SK-N-SH (cell line): ENCODE data around the gene LRRC8D. TPM values are rescaled to one million over a fixed set of nuclear protein-coding genes. Genes with fewer than 3 reads are reported as not detected.

Experiments
- CTCF ChIA-PET: fragments of 300-600, 350-600 bp; formaldehyde crosslinking; extraction: SDS; loops from one replicate; lab custom pipeline; 2021; lab: Yijun Ruan, JAX
- POLR2A ChIA-PET: fragments of 350-600 bp; sonication (Branson Sonifier 250); formaldehyde crosslinking; extraction: SDS; loops from one replicate; lab custom pipeline; 2020; ENCODE audit warnings: antibody characterized with exemption, inconsistent platforms; lab: Yijun Ruan, JAX
- DNase-seq: peaks from one replicate; pipeline ENCODE4 v3.0.0; 2012
- H2AFZ ChIP-seq: fragments of 200-600 bp; sonication (generic); 2 replicates; pipeline ENCODE4 v1.8.1; 2016; ENCODE audit warnings: antibody characterized with exemption, mild to moderate bottlenecking, low read depth
- H3F3A ChIP-seq: fragments of 200-600 bp; sonication (generic); replicated peaks from 2 replicates; pipeline ENCODE3; 2016; ENCODE audit warnings: antibody characterized with exemption, mild to moderate bottlenecking; ENCODE audit not compliant: insufficient read depth
- H3K27ac ChIP-seq, 2 experiments: fragments of 200-500 bp in 1 of 2; fragments of 200-600 bp in 1 of 2; sonication (Bioruptor generic) in 1 of 2; sonication (generic), shearing (Covaris generic) in 1 of 2; 2 replicates each; pipeline versions ENCODE4 v1.5.1 to v1.6.1; 2014 to 2016; ENCODE audit warnings: low read depth in 2 of 2, inconsistent platforms in 1 of 2, low read length in 1 of 2, mild to moderate bottlenecking in 1 of 2, mixed read lengths in 1 of 2
- H3K27me3 ChIP-seq: fragments of 200-600 bp; sonication (generic), shearing (Covaris generic); 2 replicates; pipeline ENCODE4 v1.6.1; 2016; ENCODE audit warnings: mixed run types; ENCODE audit not compliant: insufficient read depth
- H3K36me3 ChIP-seq, 2 experiments: fragments of 200-500 bp in 1 of 2; fragments of 200-600 bp in 1 of 2; sonication (Bioruptor generic) in 1 of 2; sonication (generic) in 1 of 2; replicated peaks in 1 of 2; 2 replicates each; pipeline versions ENCODE3 to v1.5.1; 2014 to 2016; ENCODE audit warnings: low read length in 1 of 2, mild to moderate bottlenecking in 1 of 2; ENCODE audit not compliant: insufficient read depth in 2 of 2, control insufficient read depth in 1 of 2
- H3K4me1 ChIP-seq, 2 experiments: fragments of 200-500 bp in 1 of 2; fragments of 200-600 bp in 1 of 2; sonication (Bioruptor generic) in 1 of 2; sonication (generic), shearing (Covaris generic) in 1 of 2; 2 replicates each; pipeline versions ENCODE4 v1.5.1 to v1.6.1; 2014 to 2016; ENCODE audit warnings: low read depth in 1 of 2, low read length in 1 of 2, mixed run types in 1 of 2; ENCODE audit not compliant: insufficient read depth in 2 of 2, control insufficient read depth in 1 of 2
- H3K4me2 ChIP-seq: fragments of 200-600 bp; sonication (generic), shearing (Covaris generic); 2 replicates; pipeline ENCODE4 v1.6.1; 2017; ENCODE audit warnings: mixed run types
- H3K4me3 ChIP-seq, 2 experiments: fragments of 200-500 bp in 1 of 2; fragments of 200-600 bp in 1 of 2; sonication (Bioruptor generic) in 1 of 2; sonication (generic), shearing (Covaris generic) in 1 of 2; 2 replicates each; pipeline versions ENCODE4 v1.5.1 to v1.8.1; 2014 to 2016; ENCODE audit warnings: low read depth in 2 of 2, inconsistent platforms in 1 of 2, low read length in 1 of 2, mild to moderate bottlenecking in 1 of 2, mixed read lengths in 1 of 2, moderate library complexity in 1 of 2
- H3K79me2 ChIP-seq: fragments of 200-600 bp; sonication (generic); 2 replicates; pipeline ENCODE4 v1.8.1; 2017; ENCODE audit warnings: mild to moderate bottlenecking; ENCODE audit not compliant: insufficient read depth
- H3K9ac ChIP-seq: fragments of 200-600 bp; sonication (generic); 2 replicates; pipeline ENCODE4 v1.6.1; 2017; ENCODE audit warnings: mixed run types
- H3K9me2 ChIP-seq: fragments of 200-600 bp; sonication (generic); 2 replicates; pipeline ENCODE4 v1.6.1; 2017; ENCODE audit warnings: mixed run types
- H3K9me3 ChIP-seq: fragments of 200-600 bp; sonication (generic); 2 replicates; pipeline ENCODE4 v1.6.1; 2017; ENCODE audit warnings: mixed run types, mild to moderate bottlenecking, moderate library complexity
- H4K20me1 ChIP-seq: fragments of 200-600 bp; sonication (generic); 2 replicates; pipeline ENCODE4 v1.6.1; 2017; ENCODE audit warnings: mild to moderate bottlenecking, mixed run types; ENCODE audit not compliant: insufficient read depth
- CHD2 ChIP-seq: fragments of 150-350 bp; IDR thresholded peaks from 2 replicates; pipeline ENCODE4 v1.6.1; 2018; ENCODE audit warnings: low read length; ENCODE audit not compliant: partially characterized antibody
- FOSL2 ChIP-seq: IDR thresholded peaks from 2 replicates; pipeline ENCODE4 v1.4.0; 2012; ENCODE audit warnings: low read depth, mild to moderate bottlenecking, moderate library complexity, borderline replicate concordance
- FOXJ3 ChIP-seq: sonication (generic); formaldehyde crosslinking; IDR thresholded peaks from 2 replicates; pipeline ENCODE4 v1.5.1; 2020; ENCODE audit warnings: mild to moderate bottlenecking, missing genetic modification reagents
- IRF3 ChIP-seq: fragments of 150-350 bp; IDR thresholded peaks from 2 replicates; pipeline ENCODE4 v1.6.1; 2016; ENCODE audit warnings: mild to moderate bottlenecking, low read depth, low read length
- MXI1 ChIP-seq: IDR thresholded peaks from 2 replicates; pipeline ENCODE4 v1.6.1; 2012; ENCODE audit warnings: mild to moderate bottlenecking, low read depth, low read length, improper control_type of control experiment
- NRF1 ChIP-seq: IDR thresholded peaks from 2 replicates; pipeline ENCODE4 v1.6.1; 2012; ENCODE audit warnings: low read depth, mild to moderate bottlenecking, low read length
- PBX3 ChIP-seq: IDR thresholded peaks from 2 replicates; pipeline ENCODE4; 2012
- POLR2AphosphoS5 ChIP-seq: IDR thresholded peaks from 2 replicates; pipeline ENCODE4 v1.6.1; 2012; ENCODE audit warnings: low read depth, low read length
- RCOR1 ChIP-seq: fragments of 150-350 bp; IDR thresholded peaks from 2 replicates; pipeline ENCODE4 v1.6.1; 2017; ENCODE audit warnings: antibody characterized with exemption, low read length
- SIN3A ChIP-seq: IDR thresholded peaks from 2 replicates; pipeline ENCODE4 v1.6.1; 2012; ENCODE audit warnings: low read depth, mild to moderate bottlenecking, low read length, moderate library complexity, borderline replicate concordance
- SMC3 ChIP-seq: IDR thresholded peaks from 2 replicates; pipeline ENCODE4 v1.6.1; 2012; ENCODE audit warnings: low read depth, low read length, improper control_type of control experiment
- TAF1 ChIP-seq: IDR thresholded peaks from 2 replicates; pipeline ENCODE4 v1.6.1; 2012; ENCODE audit warnings: low read depth, mild to moderate bottlenecking, low read length, moderate library complexity, borderline replicate concordance
- TCF12 ChIP-seq: IDR thresholded peaks from 2 replicates; pipeline ENCODE4 v1.4.0; 2012
- USF1 ChIP-seq: IDR thresholded peaks from 2 replicates; pipeline ENCODE4 v1.4.0; 2012; ENCODE audit warnings: low read depth, borderline replicate concordance
- USF2 ChIP-seq: fragments of 150-350 bp; IDR thresholded peaks from 2 replicates; pipeline ENCODE4 v1.6.1; 2017; ENCODE audit warnings: antibody characterized with exemption, low read length, low read depth, borderline replicate concordance
- WGBS: methylation state at CpG from one replicate; pipeline ENCODE4 v1.1.6; 2017; ENCODE audit warnings: low lambda C conversion rate; 5-methylcytosine and 5-hydroxymethylcytosine counted together
- polyA plus RNA-seq, 3 experiments: library from polyadenylated mRNA; depleted of rRNA; stranded (reverse); fragments of >200 nt; gene quantifications; 2 replicates each; pipeline ENCODE4 v1.2.3, GENCODE V29; 2012

The LRRC8D gene
- polyA plus RNA-seq, 1 of the 3 experiments (the other 2 are of a cell fraction), result 15.0 TPM

- H3K9me2 ChIP-seq, result no peaks in the 10 kb centered on the region
- ChIA-PET POLR2A (no interaction called here), CTCF (interaction anchor here (1.0 to 2.1 kb wide), 3 partner anchors 23 to 964 kb away, joined by 3 to 7 read pairs (median 3); no protein-coding TSS in a partner anchor)
- no peak for TF ChIP-seq FOXJ3 (CRISPR knock-in tag)
- TF ChIP-seq TAF1, result no peak
- no peak for DNase-seq
- no peak overlapping the region for H3K9ac ChIP-seq
- 74% methylated on average over 1 of the region's 1 CpG for WGBS
- H3K4me3 ChIP-seq, result no peak overlapping the region
- peak overlapping the region in 1 of 2 experiments; percentile 44; a peak in 2 of 4 replicates for H3K27ac ChIP-seq
- peaks cover 0 to 6% of the 10 kb centered on the region in 2 experiments; a peak in 2 of 4 replicates for H3K4me1 ChIP-seq
- peaks cover 10% of the 10 kb centered on the region for H3F3A ChIP-seq
- no peak overlapping the region for H2AFZ ChIP-seq
- no peaks in the 10 kb centered on the region for H3K79me2 ChIP-seq
- H3K9me3 ChIP-seq, result no peaks in the 10 kb centered on the region
- no peaks in the 10 kb centered on the region for H3K36me3 ChIP-seq
- no peaks in the 10 kb centered on the region for H3K27me3 ChIP-seq
- no peak overlapping the region for H3K4me2 ChIP-seq
- H4K20me1 ChIP-seq, result no peaks in the 10 kb centered on the region
Observed at GRCh38 chr1:89962742-89963075, 141.9 kb downstream of the LRRC8D start.

GRCh38 chr1:89965193-89965768, 144.4 kb downstream of the LRRC8D start:
- Histone ChIP-seq H3K4me1 (peaks cover 0 to 6% of the 10 kb centered on the region in 2 experiments; a peak in 2 of 4 replicates), H3K27ac (no peak overlapping the region), H2AFZ (no peak overlapping the region), H3K36me3 (no peaks in the 10 kb centered on the region), H3K9me3 (no peaks in the 10 kb centered on the region), H3F3A (peaks cover 7% of the 10 kb centered on the region), H3K27me3 (no peaks in the 10 kb centered on the region), H3K9ac (no peak overlapping the region), H3K9me2 (no peaks in the 10 kb centered on the region), H3K4me2 (no peak overlapping the region), H3K4me3 (no peak overlapping the region), H4K20me1 (no peaks in the 10 kb centered on the region), H3K79me2 (no peaks in the 10 kb centered on the region)
- 76% methylated on average over 4 of the region's 4 CpGs for WGBS
- ChIA-PET CTCF (interaction anchor here (0.7 to 1.5 kb wide), 3 partner anchors 21 to 161 kb away, joined by 3 to 6 read pairs (median 4); no protein-coding TSS in a partner anchor), POLR2A (interaction anchor here (0.5 kb wide), 1 partner anchor 13 kb away, joined by 3 read pairs; no protein-coding TSS in a partner anchor)
- no peak for TF ChIP-seq TCF12
- TF ChIP-seq CHD2, result no peak
- no peak for DNase-seq

- H3K9ac ChIP-seq, result no peak overlapping the region
- H3F3A ChIP-seq, result peaks cover 7% of the 10 kb centered on the region
- no peaks in the 10 kb centered on the region for H4K20me1 ChIP-seq
- H3K4me2 ChIP-seq, result no peak overlapping the region
- H3K79me2 ChIP-seq, result no peaks in the 10 kb centered on the region
- no peaks in the 10 kb centered on the region for H3K9me3 ChIP-seq
- H3K36me3 ChIP-seq, result no peaks in the 10 kb centered on the region
- CTCF ChIA-PET, result interaction anchor here (0.9 to 1.5 kb wide), 2 partner anchors 162 kb away, joined by 3 to 6 read pairs; no protein-coding TSS in a partner anchor
- POLR2A ChIA-PET, result no interaction called here
- no peak overlapping the region for H3K27ac ChIP-seq
- H3K4me1 ChIP-seq, result peaks cover 0 to 6% of the 10 kb centered on the region in 2 experiments; a peak in 2 of 4 replicates
- H3K4me3 ChIP-seq, result no peak overlapping the region
- 90% methylated on average over 5 of the region's 5 CpGs for WGBS
- no peaks in the 10 kb centered on the region for H3K9me2 ChIP-seq
- no peak overlapping the region for H2AFZ ChIP-seq
- DNase-seq, result no peak
- H3K27me3 ChIP-seq, result no peaks in the 10 kb centered on the region
- TF ChIP-seq RCOR1, result no peak
- no peak for TF ChIP-seq POLR2AphosphoS5
- TF ChIP-seq FOSL2, result no peak
- no peak for TF ChIP-seq USF1
- no peak for TF ChIP-seq IRF3
- TF ChIP-seq USF2, result no peak
- TF ChIP-seq SMC3, result no peak
- no peak for TF ChIP-seq PBX3
- TF ChIP-seq NRF1, result no peak
- TF ChIP-seq MXI1, result no peak
- TF ChIP-seq TAF1, result no peak
- no peak for TF ChIP-seq TCF12
- TF ChIP-seq SIN3A, result no peak
Observed at GRCh38 chr1:89966656-89967055, 145.8 kb downstream of the LRRC8D start.
